ENCODE data around the gene SYT13. TPM values are rescaled to one million over a fixed set of nuclear protein-coding genes. Genes with fewer than 3 reads are reported as not detected.
A peak's percentile ranks its signal among the peaks of the same experiment; 100 is the strongest.

Gene SYT13
- total RNA-seq, 1 donor from 2014 or later = under 0.01 TPM

DNA sequence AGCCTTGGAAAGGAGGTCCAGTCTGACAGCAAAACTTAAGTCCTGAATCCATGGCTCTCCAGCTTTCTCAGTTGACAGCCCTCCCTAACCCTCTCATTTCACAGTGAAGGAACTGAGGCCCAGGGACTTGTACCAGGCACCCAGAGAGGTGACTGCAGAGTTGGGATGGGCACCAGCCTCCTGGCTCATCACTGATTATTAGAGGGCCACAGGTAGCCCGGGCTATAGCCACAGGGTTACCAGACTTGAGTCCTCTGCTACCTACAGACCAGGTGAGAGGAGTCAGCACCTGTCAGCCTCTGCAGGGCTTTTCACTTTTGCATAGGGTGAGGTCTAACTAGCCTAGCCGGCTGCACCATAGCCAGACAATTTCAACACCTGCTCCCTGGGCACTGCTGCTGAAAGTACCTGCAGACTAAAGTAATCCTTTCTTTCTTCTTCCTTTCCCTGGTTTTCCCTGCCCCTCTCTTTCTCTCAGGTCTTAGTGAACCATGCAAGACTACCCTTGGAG is 37.6 kb downstream of the SYT13 start:
- DNase-seq (ENCODE audit: low read depth in 2 of 2) = no peak

- DNase-seq (ENCODE audit: low read depth in 2 of 2) = no peak
Measured at GRCh38 chr11:45247433-45247832, 38.7 kb downstream of the SYT13 start.

DNA sequence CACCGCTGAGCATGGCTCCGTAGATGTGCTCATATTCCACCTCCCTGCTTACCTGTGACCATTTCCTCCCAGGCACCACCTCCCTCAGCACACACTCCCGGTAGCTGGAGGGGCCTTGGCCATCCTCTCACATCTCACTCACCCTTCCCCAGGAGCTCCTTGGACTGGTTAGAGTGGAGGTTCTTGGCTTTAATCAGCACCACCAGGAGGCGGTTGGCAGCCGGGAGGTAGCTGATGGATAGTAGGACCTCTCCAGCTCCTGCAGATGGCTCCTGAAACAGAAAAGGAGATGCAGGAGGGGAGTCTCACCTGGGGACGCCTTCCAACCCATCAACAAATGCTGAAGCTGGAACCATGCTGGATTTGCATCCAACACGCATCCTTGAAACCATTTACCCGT is 39.9 kb downstream of the SYT13 start:
- DNase-seq (ENCODE audit: low read depth in 2 of 2) = no peak

- no peak for DNase-seq (ENCODE audit: low read depth in 2 of 2)
Measured at GRCh38 chr11:45245218-45246045, 40.7 kb downstream of the SYT13 start.

- no peak for DNase-seq (ENCODE audit: low read depth in 2 of 2)
Measured at GRCh38 chr11:45243967-45244366, 42.2 kb downstream of the SYT13 start.

- no peak for DNase-seq (ENCODE audit: low read depth in 2 of 2)
Measured at GRCh38 chr11:45239733-45240132, 46.4 kb downstream of the SYT13 start.

GRCh38 chr11:45238724-45239123 is 47.4 kb downstream of the SYT13 start:
- DNase-seq (ENCODE audit: low read depth in 2 of 2) = peak in 1 of 2 donors; percentile 39

- DNase-seq (ENCODE audit: low read depth in 2 of 2) = no peak
Measured at GRCh38 chr11:45237711-45238315, 48.3 kb downstream of the SYT13 start.

- no peak for DNase-seq (ENCODE audit: low read depth in 2 of 2)
Measured at GRCh38 chr11:45234306-45235006, 51.7 kb downstream of the SYT13 start.

- DNase-seq (ENCODE audit: low read depth in 2 of 2) = no peak
Measured at GRCh38 chr11:45233804-45234170, 52.4 kb downstream of the SYT13 start.

GRCh38 chr11:45233121-45233803 is 52.9 kb downstream of the SYT13 start:
- DNase-seq (ENCODE audit: low read depth in 2 of 2) = peak; percentile 57 to 68

- DNase-seq (ENCODE audit: low read depth in 2 of 2) = no peak
Measured at GRCh38 chr11:45232341-45233080, 53.6 kb downstream of the SYT13 start.

- no peak for DNase-seq (ENCODE audit: low read depth in 2 of 2)
Measured at GRCh38 chr11:45229401-45230020, 56.6 kb downstream of the SYT13 start.

DNA sequence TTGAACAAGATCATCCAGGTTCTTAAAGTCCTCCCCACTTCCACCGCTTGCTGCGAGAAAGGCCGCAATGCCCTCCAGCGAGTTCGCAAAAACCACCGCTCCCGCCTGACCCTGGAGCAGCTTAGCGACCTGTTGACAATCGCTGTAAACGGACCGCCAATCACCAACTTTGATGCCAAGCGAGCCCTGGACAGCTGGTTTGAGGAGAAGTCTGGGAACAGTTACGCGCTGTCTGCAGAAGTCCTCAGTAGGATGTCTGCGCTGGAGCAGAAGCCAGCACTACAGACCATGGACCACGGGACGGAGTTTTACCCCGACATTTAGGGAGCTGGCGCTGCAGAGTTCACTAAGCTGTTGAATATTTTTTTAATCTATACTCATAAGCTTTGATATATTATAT is 58.3 kb downstream of the SYT13 start:
- DNase-seq (ENCODE audit: low read depth in 2 of 2) = no peak

- no peak for DNase-seq (ENCODE audit: low read depth in 2 of 2)
Measured at GRCh38 chr11:45226901-45227300, 59.2 kb downstream of the SYT13 start.

GRCh38 chr11:45225961-45226871 is 59.9 kb downstream of the SYT13 start:
- no peak for DNase-seq (ENCODE audit: low read depth in 2 of 2)

GRCh38 chr11:45225277-45225676 is 60.9 kb downstream of the SYT13 start:
- DNase-seq (ENCODE audit: low read depth in 2 of 2) = no peak

GRCh38 chr11:45224766-45225165 is 61.4 kb downstream of the SYT13 start:
- DNase-seq (ENCODE audit: low read depth in 2 of 2) = no peak

DNA sequence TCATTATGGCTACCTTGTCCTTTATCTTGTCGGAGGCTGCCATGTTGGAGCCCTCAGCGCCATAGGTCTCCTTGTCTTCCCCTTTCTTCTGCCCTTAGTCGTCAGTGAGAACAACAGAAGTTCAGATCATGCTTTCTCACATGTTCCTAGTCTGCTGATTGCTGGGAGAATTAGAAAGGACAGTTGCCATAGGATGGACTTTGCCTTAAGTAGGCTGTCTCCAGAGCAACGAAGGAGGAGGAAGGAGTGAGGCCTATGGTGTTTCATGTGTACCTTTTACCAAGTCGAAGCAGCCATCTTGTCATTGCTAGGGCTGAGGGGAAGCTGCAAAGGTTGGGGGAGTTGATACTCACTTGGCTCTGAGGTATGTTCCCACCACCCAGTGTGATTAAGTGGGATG is 62.6 kb downstream of the SYT13 start:
- DNase-seq (ENCODE audit: low read depth in 2 of 2) = no peak

- DNase-seq (ENCODE audit: low read depth in 2 of 2) = no peak
Measured at GRCh38 chr11:45219411-45219810, 66.7 kb downstream of the SYT13 start.

Data from lung microvascular endothelial cell (primary cell).